Cardiac muscle cell (in vitro differentiated cells and primary cell): ENCODE results near the gene FLG. TPM values are rescaled to one million over a fixed set of nuclear protein-coding genes. Genes with fewer than 3 reads are reported as not detected.
"Not testable (repeated sequence)": the region's sequence is repeated elsewhere in the genome, so short reads cannot be mapped to it uniquely, and the experiment has no call there.

ENCODE experiments used
- DNase-seq, 2 donors: peaks; one replicate each; pipeline versions ENCODE4 v3.0.0 to v3.0.0-alpha.2; 2010 to 2017; ENCODE audit warnings: low read depth in 1 of 2, low spot score in 1 of 2
- H3K27ac ChIP-seq: fragments of 200-600 bp; sonication (generic); 2 replicates; pipeline ENCODE4 v1.5.1; 2016
- H3K27me3 ChIP-seq: fragments of 200-600 bp; sonication (generic); 2 replicates; pipeline ENCODE4 v1.6.0; 2016; ENCODE audit warnings: control low read depth
- H3K36me3 ChIP-seq: fragments of 200-600 bp; sonication (generic); 2 replicates; pipeline ENCODE4 v1.5.1; 2016; ENCODE audit warnings: control low read depth
- H3K4me1 ChIP-seq: fragments of 200-600 bp; sonication (generic); 2 replicates; pipeline ENCODE4 v1.8.1; 2017; ENCODE audit warnings: low read depth, mild to moderate bottlenecking, mixed run types
- H3K4me3 ChIP-seq: fragments of 200-600 bp; sonication (generic); 2 replicates; pipeline ENCODE4 v1.5.1; 2016; ENCODE audit warnings: mild to moderate bottlenecking
- H3K9me3 ChIP-seq: fragments of 200-600 bp; sonication (generic); 2 replicates; pipeline ENCODE4 v1.5.1; 2017; ENCODE audit warnings: low read depth, mild to moderate bottlenecking, control low read depth
- polyA plus RNA-seq: library from polyadenylated mRNA; unstranded; fragments of >200 nt; fragmentation: Nextera tagmentation; extraction: Ambion mirVana; gene quantifications from 2 replicates; pipeline ENCODE4 v1.2.1, GENCODE V29; 2016
- total RNA-seq: library from RNA; depleted of rRNA; stranded (reverse); fragments of >200 nt; gene quantifications from 2 replicates; pipeline ENCODE4 v1.2.3, GENCODE V29; 2016

FLG gene
- total and polyA plus RNA-seq, 2 experiments from 2014 or later: not detected

GRCh38 chr1:152306123-152306522, 18.9 kb downstream of the FLG start:
- DNase-seq, H3K4me3 ChIP-seq, H3K27me3 ChIP-seq, H3K36me3 ChIP-seq, H3K9me3 ChIP-seq, H3K27ac ChIP-seq, H3K4me1 ChIP-seq: not testable (repeated sequence)

DNA sequence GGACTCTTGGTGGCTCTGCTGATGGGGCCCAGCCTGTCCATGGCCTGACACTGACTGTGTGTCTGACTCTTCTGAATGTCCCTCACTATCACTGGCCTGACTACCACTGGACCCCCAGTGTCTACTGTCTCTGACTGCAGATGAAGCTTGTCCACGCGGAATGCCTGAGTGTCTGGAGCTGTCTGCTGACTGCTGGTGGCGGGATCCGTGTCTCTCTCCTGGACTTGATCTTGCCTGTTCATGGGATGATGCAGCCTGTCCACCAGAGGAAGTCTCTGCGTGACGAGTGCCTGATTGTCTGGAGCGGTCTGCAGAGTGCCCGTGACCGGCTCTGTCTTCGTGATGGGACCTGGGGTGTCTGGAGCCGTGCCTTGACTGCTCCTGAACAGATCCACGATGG, 20.3 kb downstream of the FLG start:
- H3K27ac ChIP-seq, H3K4me1 ChIP-seq, H3K4me3 ChIP-seq, H3K36me3 ChIP-seq, DNase-seq, H3K9me3 ChIP-seq, H3K27me3 ChIP-seq: not testable (repeated sequence)

GRCh38 chr1:152303139-152303872, 21.7 kb downstream of the FLG start:
- not testable (repeated sequence) for H3K4me3 ChIP-seq, H3K27ac ChIP-seq, H3K27me3 ChIP-seq, H3K4me1 ChIP-seq, H3K9me3 ChIP-seq, DNase-seq, H3K36me3 ChIP-seq

GRCh38 chr1:152256394-152256793, 68.6 kb downstream of the FLG start:
- not testable (repeated sequence) for H3K27me3 ChIP-seq, H3K4me3 ChIP-seq, H3K27ac ChIP-seq, H3K36me3 ChIP-seq, DNase-seq, H3K9me3 ChIP-seq, H3K4me1 ChIP-seq

Other genes with a start within 250 kb of the FLG start
- not detected in 2 replicates for gene TCHHL1, start 236.2 kb downstream of the FLG start, total RNA-seq
- not detected in 2 replicates for gene TCHHL1, start 236.2 kb downstream of the FLG start, polyA plus RNA-seq
- gene TCHH, start 209.8 kb downstream of the FLG start, total RNA-seq: not detected in 2 replicates
- not detected in 2 replicates for gene TCHH, start 209.8 kb downstream of the FLG start, polyA plus RNA-seq
- gene RPTN, start 166.0 kb downstream of the FLG start, total RNA-seq: not detected in 2 replicates
- gene RPTN, start 166.0 kb downstream of the FLG start, polyA plus RNA-seq: not detected in 2 replicates
- gene HRNR, start 101.0 kb downstream of the FLG start, total RNA-seq: not detected in 2 replicates
- gene HRNR, start 101.0 kb downstream of the FLG start, polyA plus RNA-seq: not detected in 2 replicates
- not detected in 2 replicates for gene FLG2, start 34.8 kb upstream of the FLG start, total RNA-seq
- not detected in 2 replicates for gene FLG2, start 34.8 kb upstream of the FLG start, polyA plus RNA-seq
- gene CRNN, start 89.0 kb upstream of the FLG start, total RNA-seq: not detected in 2 replicates
- not detected in 2 replicates for gene CRNN, start 89.0 kb upstream of the FLG start, polyA plus RNA-seq
- gene LCE5A, start 185.6 kb upstream of the FLG start, total RNA-seq: not detected in 2 replicates
- gene LCE5A, start 185.6 kb upstream of the FLG start, polyA plus RNA-seq: not detected in 2 replicates
- gene CRCT1, start 189.2 kb upstream of the FLG start, total RNA-seq: not detected in 2 replicates
- not detected in 2 replicates for gene CRCT1, start 189.2 kb upstream of the FLG start, polyA plus RNA-seq
- not detected in 2 replicates for gene LCE3E, start 241.5 kb upstream of the FLG start, total RNA-seq
- gene LCE3E, start 241.5 kb upstream of the FLG start, polyA plus RNA-seq: not detected in 2 replicates